HEK293T (cell line): ENCODE data around the gene TAGLN3.

ENCODE experiments used
- CTCF ChIA-PET: fragments of 350-600 bp; formaldehyde crosslinking; extraction: SDS; loops from one replicate; lab custom pipeline; 2021; ENCODE audit warnings: antibody characterized with exemption, inconsistent platforms; lab: Yijun Ruan, JAX
- POLR2A ChIA-PET: fragments of 350-600 bp; formaldehyde crosslinking; extraction: SDS; loops from one replicate; lab custom pipeline; 2020; ENCODE audit warnings: antibody characterized with exemption, inconsistent platforms; lab: Yijun Ruan, JAX
- DNase-seq: peaks from one replicate; pipeline ENCODE4 v3.0.0; 2012; ENCODE audit warnings: mixed read lengths; ENCODE audit errors: extremely low spot score
- ARNT ChIP-seq: fragments of 450-650 bp; IDR thresholded peaks from 2 replicates; pipeline ENCODE4 v1.6.1; 2017; ENCODE audit warnings: mild to moderate bottlenecking
- BHLHE40 ChIP-seq: fragments of 450-650 bp; IDR thresholded peaks from 2 replicates; pipeline ENCODE4 v1.6.1; 2016; ENCODE audit warnings: mild to moderate bottlenecking, moderate library complexity, borderline replicate concordance
- CTBP1 ChIP-seq: fragments of 450-650 bp; IDR thresholded peaks from 2 replicates; pipeline ENCODE4 v1.6.1; 2016; ENCODE audit warnings: borderline replicate concordance
- ELF4 ChIP-seq: fragments of 450-650 bp; IDR thresholded peaks from 2 replicates; pipeline ENCODE4 v1.6.1; 2017; ENCODE audit warnings: antibody characterized with exemption
- FOXA1 ChIP-seq: fragments of 450-650 bp; IDR thresholded peaks from 2 replicates; pipeline ENCODE4 v1.6.1; 2016; ENCODE audit warnings: mild to moderate bottlenecking
- FOXK2 ChIP-seq: fragments of 450-650 bp; IDR thresholded peaks from 2 replicates; pipeline ENCODE4 v1.6.1; 2016; ENCODE audit warnings: mild to moderate bottlenecking
- FOXM1 ChIP-seq: fragments of 450-650 bp; IDR thresholded peaks from 2 replicates; pipeline ENCODE4 v1.6.1; 2017; ENCODE audit warnings: mild to moderate bottlenecking, borderline replicate concordance
- HDGF ChIP-seq: fragments of 450-650 bp; IDR thresholded peaks from 2 replicates; pipeline ENCODE4 v1.6.1; 2017; ENCODE audit warnings: antibody characterized with exemption, borderline replicate concordance
- L3MBTL2 ChIP-seq: fragments of 450-650 bp; conservative IDR thresholded peaks from 2 replicates; pipeline ENCODE4 v1.6.1; 2016; ENCODE audit warnings: mild to moderate bottlenecking
- LEF1 ChIP-seq: fragments of 450-650 bp; IDR thresholded peaks from 2 replicates; pipeline ENCODE4 v1.6.1; 2017; ENCODE audit warnings: mild to moderate bottlenecking, borderline replicate concordance
- NFRKB ChIP-seq: fragments of 450-650 bp; IDR thresholded peaks from 2 replicates; pipeline ENCODE4 v1.6.1; 2016; ENCODE audit warnings: mild to moderate bottlenecking, moderate library complexity
- SP1 ChIP-seq: fragments of 450-650 bp; IDR thresholded peaks from 2 replicates; pipeline ENCODE4 v1.6.1; 2017
- SUZ12 ChIP-seq: fragments of 450-650 bp; IDR thresholded peaks from 2 replicates; pipeline ENCODE4 v1.6.1; 2016; ENCODE audit warnings: mild to moderate bottlenecking
- TARDBP ChIP-seq: fragments of 450-650 bp; IDR thresholded peaks from 2 replicates; pipeline ENCODE4 v1.6.1; 2016
- ZNF384 ChIP-seq: fragments of 450-650 bp; IDR thresholded peaks from 2 replicates; pipeline ENCODE4 v1.6.1; 2016
- TF ChIP-seq, protein P1 (sequence below): fragments of 450-650 bp; IDR thresholded peaks from 2 replicates; pipeline ENCODE4 v1.6.1; 2016

The TAGLN3 gene

DNA sequence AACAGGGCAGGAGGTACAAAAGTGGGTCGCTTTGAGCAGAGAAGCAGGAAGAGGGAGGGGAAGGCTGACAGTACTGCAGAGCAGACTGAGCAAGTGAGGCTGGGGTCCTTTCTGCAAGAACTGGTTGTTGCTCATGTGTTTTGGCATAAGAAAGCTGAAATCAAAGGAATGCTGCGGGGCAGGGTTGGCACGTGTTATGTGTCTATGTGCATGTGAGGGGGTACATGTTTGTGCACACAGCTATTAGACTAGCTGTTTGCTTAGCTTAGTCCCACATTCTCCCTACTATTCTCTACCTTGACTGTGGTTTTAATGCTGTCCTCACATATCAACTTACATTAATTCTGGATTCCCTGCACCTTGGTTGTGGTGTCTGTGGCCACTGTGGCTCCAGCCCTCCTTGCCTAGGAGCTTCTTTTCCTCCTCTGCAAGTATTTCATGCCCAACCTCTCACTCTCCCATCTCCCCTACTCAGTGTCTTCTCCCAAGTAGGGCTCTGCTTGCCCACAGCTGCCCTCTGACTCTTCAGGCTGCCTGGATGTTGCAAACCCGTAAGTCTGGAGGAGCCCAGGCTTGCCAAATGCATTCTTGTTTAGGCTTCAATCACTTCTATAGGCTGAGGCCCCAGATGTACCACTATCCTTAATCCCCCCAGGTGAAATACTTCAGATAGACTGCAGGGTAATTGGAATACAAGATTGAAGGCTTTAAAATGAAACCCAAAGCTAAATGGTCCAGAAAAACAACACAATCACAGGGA lies 4.8 kb downstream of the TAGLN3 start:
- ChIA-PET CTCF (interaction anchor here (2.6 kb wide), 1 partner anchor 14 kb away, joined by 7 read pairs; no protein-coding TSS in a partner anchor), POLR2A (interaction anchor here (1.3 to 3.1 kb wide), 2 partner anchors 24 to 31 kb away, joined by 3 to 13 read pairs; partner anchors contain the start of genes ABHD10 and TMPRSS7)
- TF ChIP-seq FOXK2 (no peak), ARNT (no peak), SUZ12 (no peak), TARDBP (no peak), BHLHE40 (no peak), L3MBTL2 (no peak)

DNA sequence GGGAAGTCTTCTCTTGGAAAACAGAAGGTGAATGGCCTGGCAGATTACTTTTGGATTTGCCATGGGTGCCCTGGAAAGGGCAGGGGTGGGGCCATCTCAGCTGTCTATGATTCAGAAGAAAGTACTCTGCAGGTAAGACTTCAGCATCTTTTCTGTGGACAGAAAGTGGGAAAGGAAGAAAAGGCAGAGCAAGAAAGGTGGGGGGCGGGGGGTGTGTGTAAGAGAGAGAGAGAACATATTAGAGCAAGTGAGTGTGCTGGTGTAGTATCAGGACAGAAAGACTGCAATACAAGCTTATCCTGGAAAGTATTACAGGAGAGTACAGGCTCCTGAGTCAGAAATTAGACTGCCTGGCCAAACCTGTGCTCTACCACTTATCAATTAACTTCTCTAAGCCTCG lies 5.5 kb downstream of the TAGLN3 start:
- CTCF ChIA-PET = interaction anchor here (1.2 to 2.6 kb wide), 2 partner anchors 15 to 287 kb away, joined by 4 to 7 read pairs; no protein-coding TSS in a partner anchor
- POLR2A ChIA-PET = interaction anchor here (3.1 kb wide), 1 partner anchor 25 kb away, joined by 13 read pairs; the partner anchor contains the start of gene ABHD10
- TF ChIP-seq ARNT (no peak), FOXK2 (no peak), TARDBP (no peak), FOXA1 (no peak), SP1 (no peak), NFRKB (no peak), BHLHE40 (no peak), L3MBTL2 (no peak), ZNF384 (no peak), CTBP1 (no peak)
- TF ChIP-seq, protein P1, sequence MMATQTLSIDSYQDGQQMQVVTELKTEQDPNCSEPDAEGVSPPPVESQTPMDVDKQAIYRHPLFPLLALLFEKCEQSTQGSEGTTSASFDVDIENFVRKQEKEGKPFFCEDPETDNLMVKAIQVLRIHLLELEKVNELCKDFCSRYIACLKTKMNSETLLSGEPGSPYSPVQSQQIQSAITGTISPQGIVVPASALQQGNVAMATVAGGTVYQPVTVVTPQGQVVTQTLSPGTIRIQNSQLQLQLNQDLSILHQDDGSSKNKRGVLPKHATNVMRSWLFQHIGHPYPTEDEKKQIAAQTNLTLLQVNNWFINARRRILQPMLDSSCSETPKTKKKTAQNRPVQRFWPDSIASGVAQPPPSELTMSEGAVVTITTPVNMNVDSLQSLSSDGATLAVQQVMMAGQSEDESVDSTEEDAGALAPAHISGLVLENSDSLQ = no peak
- DNase-seq = no peak

More for the DNA sequence above, 4.8 kb downstream of the TAGLN3 start:
- DNase-seq = no peak

DNA sequence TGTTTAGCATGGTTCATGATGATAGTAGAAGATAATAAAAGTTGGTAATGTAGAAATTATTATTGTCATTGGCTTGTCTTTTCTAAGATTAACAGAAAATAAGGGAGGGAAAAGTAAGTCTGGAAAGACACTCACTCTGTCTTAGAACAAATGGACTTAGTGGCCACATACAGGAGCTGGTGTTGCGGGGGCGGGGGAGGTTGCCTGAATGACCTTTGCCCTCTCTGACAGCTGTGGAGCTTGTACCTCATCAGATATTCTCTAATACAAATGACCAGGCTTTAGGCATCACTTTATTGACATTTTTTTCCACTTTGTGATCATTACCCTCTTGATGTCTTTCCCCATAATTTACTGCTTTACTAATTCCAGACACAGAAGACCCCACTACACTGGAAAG lies 5.9 kb downstream of the TAGLN3 start:
- CTCF ChIA-PET = interaction anchor here (1.2 to 2.6 kb wide), 2 partner anchors 16 to 287 kb away, joined by 4 to 7 read pairs; no protein-coding TSS in a partner anchor
- no peak for DNase-seq
- POLR2A ChIA-PET = interaction anchor here (3.1 kb wide), 1 partner anchor 26 kb away, joined by 13 read pairs; the partner anchor contains the start of gene ABHD10
- TF ChIP-seq CTBP1 (no peak), FOXM1 (no peak), HDGF (no peak), NFRKB (no peak), FOXA1 (no peak), ELF4 (no peak), LEF1 (no peak), ZNF384 (no peak), L3MBTL2 (no peak), SUZ12 (no peak), SP1 (no peak), BHLHE40 (no peak), ARNT (no peak), FOXK2 (no peak), TARDBP (no peak)
- TF ChIP-seq, protein P1 = no peak

DNA sequence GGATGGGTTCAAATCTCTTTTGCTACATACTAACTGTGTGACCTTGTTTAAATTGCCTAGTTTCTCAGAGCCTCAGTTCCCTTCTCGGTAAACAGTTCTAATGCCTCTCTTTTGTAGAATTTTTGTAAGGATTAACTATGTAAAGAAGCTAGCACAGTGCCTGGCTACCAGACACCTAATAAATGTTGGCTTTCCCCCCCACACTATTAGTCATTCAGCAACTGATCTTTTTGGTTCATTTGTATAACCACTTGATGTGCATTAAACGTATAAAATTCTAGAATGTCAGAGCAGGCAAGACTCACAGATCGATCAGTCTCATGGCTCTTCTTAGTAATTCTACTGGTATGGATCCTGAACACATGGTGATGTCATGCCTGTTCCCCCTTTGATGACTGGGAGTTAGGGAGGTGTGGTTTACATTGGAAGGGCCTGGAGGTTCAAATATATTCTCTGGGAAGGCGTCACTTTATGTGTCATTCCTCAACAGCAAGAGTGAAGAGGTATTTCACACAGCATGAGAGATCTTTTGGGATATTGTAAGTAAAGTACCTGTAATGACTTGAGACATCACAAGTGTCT lies 6.5 kb downstream of the TAGLN3 start:
- ChIA-PET CTCF (interaction anchor here (1.2 to 2.6 kb wide), 2 partner anchors 16 to 288 kb away, joined by 4 to 7 read pairs; no protein-coding TSS in a partner anchor), POLR2A (interaction anchor here (3.1 kb wide), 1 partner anchor 26 kb away, joined by 13 read pairs; the partner anchor contains the start of gene ABHD10)

DNA sequence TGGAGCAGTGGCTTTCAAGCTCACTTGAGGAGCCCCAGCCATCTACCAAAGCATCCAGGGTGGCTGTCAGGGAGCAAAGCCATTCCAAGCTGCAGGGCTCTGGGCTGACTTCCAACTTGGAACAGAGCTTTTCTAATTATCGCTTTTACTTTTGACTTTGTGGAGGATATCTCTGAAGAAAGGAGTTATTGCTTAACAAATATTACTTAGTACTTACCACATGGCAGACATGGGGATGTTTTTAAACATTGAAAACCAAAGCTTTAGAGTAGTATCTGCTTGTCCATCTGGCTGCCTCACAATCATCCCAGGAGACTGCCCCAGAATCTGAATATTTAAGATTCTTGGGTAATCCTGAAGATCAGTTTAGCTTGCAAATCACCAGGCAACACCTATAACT lies 8.9 kb downstream of the TAGLN3 start:
- CTCF ChIA-PET = interaction anchor here (1.0 kb wide), 1 partner anchor 36 kb away, joined by 3 read pairs; no protein-coding TSS in a partner anchor
- DNase-seq = no peak
- TF ChIP-seq HDGF = no peak
- no peak for TF ChIP-seq NFRKB
- POLR2A ChIA-PET = interaction anchor here (2.2 kb wide), 1 partner anchor 29 kb away, joined by 12 read pairs; the partner anchor contains the start of gene ABHD10

More for the DNA sequence above, 6.5 kb downstream of the TAGLN3 start:
- TF ChIP-seq ELF4 (no peak), TARDBP (no peak), BHLHE40 (no peak), FOXA1 (no peak), CTBP1 (no peak), SUZ12 (no peak), HDGF (no peak), FOXM1 (no peak), ZNF384 (no peak), L3MBTL2 (no peak)
- TF ChIP-seq, protein P1 = no peak
- DNase-seq = no peak

DNA sequence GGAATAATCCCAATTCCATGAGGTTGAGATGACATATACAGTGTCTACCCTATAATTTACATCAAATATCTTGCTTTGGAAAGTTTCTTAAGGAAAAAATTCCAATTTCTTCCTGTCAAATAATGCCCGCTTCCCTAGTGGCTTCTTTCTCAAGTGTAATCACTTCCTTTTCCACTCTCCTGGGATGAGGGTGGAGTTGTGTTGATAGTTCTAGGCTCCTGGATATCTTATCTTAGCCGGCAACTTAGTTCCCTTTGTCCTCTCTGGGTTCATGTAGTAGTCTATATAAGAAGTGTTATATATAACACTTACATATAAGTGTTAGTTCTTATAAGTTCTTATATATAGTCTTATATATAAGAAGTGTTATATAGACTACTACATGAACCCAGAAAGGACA lies 10.9 kb downstream of the TAGLN3 start:
- POLR2A ChIA-PET = no interaction called here
- no peak for DNase-seq
- CTCF ChIA-PET = no interaction called here

More for the DNA sequence above, 10.9 kb downstream of the TAGLN3 start:
- TF ChIP-seq FOXA1 = no peak
- no peak for TF ChIP-seq ARNT
- TF ChIP-seq SP1 = no peak
- TF ChIP-seq HDGF = no peak
- TF ChIP-seq FOXK2 = no peak
